ENCODE measurements around the gene MAP3K15. TPM values are rescaled to one million over a fixed set of nuclear protein-coding genes. Genes with fewer than 3 reads are reported as not detected.
"Not testable (repeated sequence)": the region's sequence is repeated elsewhere in the genome, so short reads cannot be mapped to it uniquely, and the experiment has no call there.

The MAP3K15 gene
- total RNA-seq, 2 experiments from 2014 or later = 1.8 to 2.2 TPM

DNA sequence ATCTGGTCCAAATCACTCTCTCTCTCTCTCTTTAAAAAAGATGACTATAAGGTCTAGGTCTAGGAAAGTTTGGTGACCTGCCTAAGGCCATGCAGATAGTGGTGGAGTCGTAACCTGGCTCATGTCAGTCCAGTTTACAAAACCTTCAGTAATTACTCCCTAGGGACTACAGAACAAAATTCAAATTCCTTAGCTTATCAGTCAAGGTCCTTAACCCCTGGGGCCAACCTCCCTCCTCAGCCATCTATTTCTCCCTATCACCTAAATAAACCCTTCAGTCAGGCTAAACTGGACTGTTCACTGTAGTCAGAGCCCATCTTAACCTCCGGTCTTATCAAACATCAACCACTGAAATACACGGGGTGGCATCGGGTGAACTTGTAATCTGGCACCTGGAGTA lies 68.9 kb downstream of the MAP3K15 start:
- H3K27ac Mint-ChIP-seq = no peak overlapping the region
- CTCF ChIA-PET = no interaction called here
- intact Hi-C loops (cut with micrococcal nuclease) = no loop called here

DNA sequence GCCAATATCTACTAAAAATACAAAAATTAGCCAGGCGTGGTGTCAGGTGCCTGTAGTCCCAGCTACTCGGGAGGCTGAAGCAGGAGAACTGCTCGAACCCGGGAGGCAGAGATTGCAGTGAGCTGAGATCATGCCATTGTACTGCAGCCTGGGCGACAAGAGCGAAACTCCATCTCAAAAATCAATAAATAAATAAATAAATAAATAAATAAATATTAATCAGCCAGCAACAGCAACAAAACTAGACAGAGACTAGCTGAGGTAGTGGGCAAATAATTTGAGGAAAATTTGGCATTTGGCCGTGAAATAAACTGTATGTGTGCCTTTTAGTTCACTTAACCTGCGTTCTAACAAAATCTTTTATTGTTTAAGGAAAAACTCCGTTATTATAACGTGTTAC lies 69.5 kb downstream of the MAP3K15 start:
- not testable (repeated sequence) for H3K27me3 Mint-ChIP-seq

More for the DNA sequence above, 68.9 kb downstream of the MAP3K15 start:
- Mint-ChIP-seq H3K36me3 (ENCODE audit: low read depth) (no peaks in the 10 kb centered on the region), H3K4me3 (no peak overlapping the region), H3K9me3 (no peaks in the 10 kb centered on the region), H3K27me3 (peaks cover under 1% of the 10 kb centered on the region), H3K4me1 (ENCODE audit: low read depth) (no peaks in the 10 kb centered on the region)
- no peak for ATAC-seq
- TF ChIP-seq, protein P1, sequence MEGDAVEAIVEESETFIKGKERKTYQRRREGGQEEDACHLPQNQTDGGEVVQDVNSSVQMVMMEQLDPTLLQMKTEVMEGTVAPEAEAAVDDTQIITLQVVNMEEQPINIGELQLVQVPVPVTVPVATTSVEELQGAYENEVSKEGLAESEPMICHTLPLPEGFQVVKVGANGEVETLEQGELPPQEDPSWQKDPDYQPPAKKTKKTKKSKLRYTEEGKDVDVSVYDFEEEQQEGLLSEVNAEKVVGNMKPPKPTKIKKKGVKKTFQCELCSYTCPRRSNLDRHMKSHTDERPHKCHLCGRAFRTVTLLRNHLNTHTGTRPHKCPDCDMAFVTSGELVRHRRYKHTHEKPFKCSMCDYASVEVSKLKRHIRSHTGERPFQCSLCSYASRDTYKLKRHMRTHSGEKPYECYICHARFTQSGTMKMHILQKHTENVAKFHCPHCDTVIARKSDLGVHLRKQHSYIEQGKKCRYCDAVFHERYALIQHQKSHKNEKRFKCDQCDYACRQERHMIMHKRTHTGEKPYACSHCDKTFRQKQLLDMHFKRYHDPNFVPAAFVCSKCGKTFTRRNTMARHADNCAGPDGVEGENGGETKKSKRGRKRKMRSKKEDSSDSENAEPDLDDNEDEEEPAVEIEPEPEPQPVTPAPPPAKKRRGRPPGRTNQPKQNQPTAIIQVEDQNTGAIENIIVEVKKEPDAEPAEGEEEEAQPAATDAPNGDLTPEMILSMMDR (IDR thresholded peaks at IDR 0.05) = no peak
- POLR2A ChIA-PET = no interaction called here
- DNase-seq = no peak

DNA sequence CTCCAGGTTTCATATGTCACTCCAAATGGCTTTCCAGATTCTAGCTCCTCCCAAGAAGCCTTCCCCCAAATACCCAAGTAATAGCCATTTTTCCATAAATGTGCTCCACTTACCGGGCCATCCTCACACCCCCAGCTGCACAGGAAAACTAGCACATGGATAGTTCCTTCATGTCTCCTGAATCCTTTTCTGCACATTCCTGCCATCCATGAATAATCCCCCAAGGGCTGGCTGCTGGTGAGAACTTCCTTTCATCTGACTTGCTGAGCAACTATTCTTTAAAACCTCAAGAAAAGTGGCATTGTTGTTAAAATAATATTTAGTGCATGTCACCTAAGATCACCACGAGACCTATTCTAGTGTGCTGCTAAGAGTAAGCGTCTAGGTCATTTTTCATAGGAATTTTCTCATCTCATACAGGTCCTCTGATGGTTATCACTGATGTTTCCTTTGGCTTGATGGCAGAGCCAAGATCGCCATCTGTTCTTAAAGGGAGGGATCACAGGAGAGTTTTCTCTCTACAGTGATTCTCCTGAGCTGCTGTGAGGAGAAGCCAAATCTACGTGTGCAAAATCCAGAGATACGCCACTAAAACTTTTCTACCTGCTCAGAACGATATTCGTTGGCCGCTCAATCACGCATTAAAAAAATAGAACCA lies 71.3 kb downstream of the MAP3K15 start:
- H3K27me3 Mint-ChIP-seq = no peaks in the 10 kb centered on the region
- no peaks in the 10 kb centered on the region for H3K36me3 Mint-ChIP-seq (ENCODE audit: low read depth)
- H3K4me1 Mint-ChIP-seq (ENCODE audit: low read depth) = no peaks in the 10 kb centered on the region
- no peak for DNase-seq
- ChIA-PET CTCF (no interaction called here), POLR2A (no interaction called here)
- intact Hi-C loops (cut with micrococcal nuclease) = no loop called here
- TF ChIP-seq, protein P1 (IDR thresholded peaks at IDR 0.05) = no peak
- H3K4me3 Mint-ChIP-seq = no peak overlapping the region
- no peak overlapping the region for H3K27ac Mint-ChIP-seq
- H3K9me3 Mint-ChIP-seq = no peaks in the 10 kb centered on the region
- ATAC-seq = no peak

More for the DNA sequence above, 69.5 kb downstream of the MAP3K15 start:
- H3K4me3 Mint-ChIP-seq; POLR2A ChIA-PET; intact Hi-C loops (cut with micrococcal nuclease); CTCF ChIA-PET; ATAC-seq; H3K4me1 Mint-ChIP-seq (ENCODE audit: low read depth); DNase-seq; H3K27ac Mint-ChIP-seq; H3K36me3 Mint-ChIP-seq (ENCODE audit: low read depth); H3K9me3 Mint-ChIP-seq: not testable (repeated sequence)

DNA sequence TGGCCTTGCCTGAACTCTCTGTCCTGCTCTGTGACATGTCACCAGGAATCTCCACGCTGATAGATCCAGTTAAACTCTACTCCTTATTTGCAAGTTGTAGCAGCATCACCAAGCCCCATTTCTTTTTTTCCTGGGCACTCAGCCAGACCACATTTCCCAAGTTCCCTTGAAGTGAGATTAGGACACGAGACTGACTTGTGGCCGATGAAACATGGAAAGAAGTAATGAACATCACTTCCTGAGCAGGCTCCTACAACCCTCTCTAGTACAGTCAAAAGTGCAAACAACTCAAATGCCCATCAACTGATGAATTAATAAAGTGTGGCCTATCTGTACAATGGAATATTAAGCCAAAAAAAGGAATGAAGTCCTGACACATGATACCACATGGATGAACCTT lies 74.6 kb downstream of the MAP3K15 start:
- ChIA-PET CTCF (no interaction called here), POLR2A (no interaction called here)
- H3K27ac Mint-ChIP-seq = no peak overlapping the region
- H3K27me3 Mint-ChIP-seq = no peaks in the 10 kb centered on the region
- ATAC-seq (no peak), DNase-seq (no peak)
- intact Hi-C loops (cut with micrococcal nuclease) = no loop called here
- H3K36me3 Mint-ChIP-seq (ENCODE audit: low read depth) = no peaks in the 10 kb centered on the region
- H3K9me3 Mint-ChIP-seq = no peaks in the 10 kb centered on the region
- TF ChIP-seq, protein P1 (IDR thresholded peaks at IDR 0.05) = no peak
- H3K4me3 Mint-ChIP-seq = no peak overlapping the region
- no peaks in the 10 kb centered on the region for H3K4me1 Mint-ChIP-seq (ENCODE audit: low read depth)

DNA sequence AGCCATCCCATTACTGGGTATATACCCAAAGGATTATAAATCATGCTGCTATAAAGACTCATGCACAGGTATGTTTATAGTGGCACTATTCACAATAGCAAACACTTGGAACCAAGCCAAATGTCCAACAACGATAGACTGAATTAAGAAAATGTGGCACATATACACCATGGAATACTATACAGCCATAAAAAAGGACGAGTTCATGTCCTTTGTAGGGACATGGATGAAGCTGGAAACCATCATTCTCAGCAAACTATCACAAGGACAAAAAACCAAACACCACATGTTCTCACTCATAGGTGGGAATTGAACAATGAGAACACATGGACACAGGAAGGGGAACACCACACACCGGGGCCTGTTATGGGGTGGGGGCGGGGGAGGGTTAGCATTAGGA lies 92.6 kb downstream of the MAP3K15 start:
- ATAC-seq; H3K27me3 Mint-ChIP-seq; H3K9me3 Mint-ChIP-seq; intact Hi-C loops (cut with micrococcal nuclease); H3K36me3 Mint-ChIP-seq (ENCODE audit: low read depth); DNase-seq; CTCF ChIA-PET; H3K4me3 Mint-ChIP-seq; POLR2A ChIA-PET; H3K27ac Mint-ChIP-seq; H3K4me1 Mint-ChIP-seq (ENCODE audit: low read depth): not testable (repeated sequence)

DNA sequence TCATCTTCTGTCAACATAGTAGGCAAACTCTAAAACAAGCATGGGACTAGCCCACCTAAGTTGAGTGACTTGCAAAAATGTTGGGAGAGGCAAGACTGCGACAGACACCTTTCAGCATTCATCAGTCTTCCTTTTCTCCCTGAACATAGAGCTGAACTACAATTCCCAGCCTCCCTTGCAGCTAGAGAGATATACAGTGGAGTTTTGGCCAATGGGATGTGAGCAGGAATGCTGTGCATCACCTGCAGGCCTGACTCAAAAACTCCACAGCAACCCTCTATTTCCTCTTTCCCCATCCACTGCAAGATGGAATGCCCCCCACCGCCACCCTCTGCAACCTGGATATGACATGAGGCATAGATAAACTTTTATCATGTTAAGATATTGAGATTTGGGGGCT lies 105.0 kb downstream of the MAP3K15 start:
- ATAC-seq = no peak
- CTCF ChIA-PET = no interaction called here
- no peaks in the 10 kb centered on the region for H3K9me3 Mint-ChIP-seq

More for the DNA sequence above, 105.0 kb downstream of the MAP3K15 start:
- intact Hi-C loops (cut with micrococcal nuclease) = no loop called here
- Mint-ChIP-seq H3K27ac (no peak overlapping the region), H3K27me3 (peaks cover 5% of the 10 kb centered on the region), H3K36me3 (ENCODE audit: low read depth) (no peaks in the 10 kb centered on the region), H3K4me1 (ENCODE audit: low read depth) (no peaks in the 10 kb centered on the region), H3K4me3 (no peak overlapping the region)
- TF ChIP-seq, protein P1 (IDR thresholded peaks at IDR 0.05) = no peak
- POLR2A ChIA-PET = no interaction called here
- no peak for DNase-seq
